A673 (cell line): Measurements from ENCODE around the gene NEK6. TPM values are rescaled to one million over a fixed set of nuclear protein-coding genes. Genes with fewer than 3 reads are reported as not detected.
A peak's percentile ranks its signal among the peaks of the same experiment; 100 is the strongest.

ENCODE experiments used
- BruUV-seq: library from RNA; stranded (reverse); fragments of 400-500 nt; replicated peaks from 2 replicates; lab custom pipeline; 2021; lab: Mats Ljungman, UMichigan
- CTCF ChIA-PET: fragments of 300-600 bp; sonication (Branson Sonifier 250); formaldehyde crosslinking; loops from one replicate; lab custom pipeline; 2022; ENCODE audit warnings: antibody characterized with exemption; lab: Charles Lee
- POLR2A ChIA-PET: fragments of 300-600 bp; sonication (Branson Sonifier 250); formaldehyde crosslinking; loops from one replicate; lab custom pipeline; 2022; ENCODE audit warnings: antibody characterized with exemption; ENCODE audit not compliant: low non-redundant PET; lab: Charles Lee
- DNase-seq: peaks from one replicate; pipeline ENCODE4 v3.0.0-alpha.2; 2015; ENCODE audit warnings: low spot score
- H3K27ac ChIP-seq: fragments of 200-600 bp; sonication (generic); 2 replicates; pipeline ENCODE4 v1.5.1; 2016; ENCODE audit warnings: mixed run types, low read depth, mild to moderate bottlenecking, mixed read lengths, antibody characterized with exemption, low read length; ENCODE audit not compliant: poor library complexity, severe bottlenecking
- H3K27me3 ChIP-seq: fragments of 200-600 bp; sonication (generic); replicated peaks from 2 replicates; pipeline ENCODE4 v1.6.1; 2017; ENCODE audit warnings: mixed run types, low read depth, mild to moderate bottlenecking, mixed read lengths, antibody characterized with exemption, low read length; ENCODE audit not compliant: insufficient read depth, poor library complexity
- H3K36me3 ChIP-seq: fragments of 200-600 bp; sonication (generic); 2 replicates; pipeline ENCODE4 v1.6.1; 2016; ENCODE audit warnings: mixed run types, mild to moderate bottlenecking, mixed read lengths, antibody characterized with exemption, low read length; ENCODE audit not compliant: insufficient read depth, poor library complexity, severe bottlenecking
- H3K4me1 ChIP-seq: fragments of 200-600 bp; sonication (generic); 2 replicates; pipeline ENCODE4 v1.6.1; 2017; ENCODE audit warnings: mixed run types, mild to moderate bottlenecking, mixed read lengths, antibody characterized with exemption, low read length; ENCODE audit not compliant: insufficient read depth, poor library complexity, severe bottlenecking
- H3K4me3 ChIP-seq: fragments of 200-600 bp; sonication (generic); 2 replicates; pipeline ENCODE4 v1.5.1; 2016; ENCODE audit warnings: low read depth, mixed run types, mild to moderate bottlenecking, mixed read lengths, low read length; ENCODE audit not compliant: poor library complexity, severe bottlenecking
- H3K9me3 ChIP-seq: fragments of 200-600 bp; sonication (generic); 2 replicates; pipeline ENCODE4 v1.6.1; 2016; ENCODE audit warnings: mixed run types, low read depth, mild to moderate bottlenecking, mixed read lengths, antibody characterized with exemption, low read length; ENCODE audit not compliant: poor library complexity, severe bottlenecking
- CTCF ChIP-seq: fragments of 300-800, 200-600 bp; sonication (generic); conservative IDR thresholded peaks from 2 replicates; pipeline ENCODE4 v1.5.1; 2017; ENCODE audit warnings: low read depth, mild to moderate bottlenecking, antibody characterized with exemption, low read length, moderate library complexity, mixed read lengths
- EZH2 ChIP-seq: fragments of 200-600 bp; sonication (generic); IDR thresholded peaks from 2 replicates; pipeline ENCODE4 v1.6.1; 2017; ENCODE audit warnings: borderline replicate concordance, low read depth, mild to moderate bottlenecking, mixed read lengths, antibody characterized with exemption, low read length; ENCODE audit not compliant: poor library complexity, severe bottlenecking
- intact Hi-C: fragments of 100-400 bp; cut with micrococcal nuclease; formaldehyde crosslinking; loops from one replicate; pipeline ENCODE4 v1.10.0; 2022; ENCODE audit not compliant: unreplicated experiment
- total RNA-seq: library from RNA; stranded (reverse); gene quantifications from 2 replicates; pipeline ENCODE4 v1.2.3, GENCODE V29; 2021

Gene NEK6
- total RNA-seq, 1 experiment from 2014 or later = 23.3 TPM

GRCh38 chr9:124389146-124389939, 131.6 kb downstream of the NEK6 start:
- ChIA-PET POLR2A (interaction anchor here (0.6 kb wide), 1 partner anchor 8 kb away, joined by 3 read pairs; no protein-coding TSS in a partner anchor), CTCF (interaction anchor here (0.6 to 0.7 kb wide), 2 partner anchors 30 to 263 kb away, joined by 3 to 6 read pairs; no protein-coding TSS in a partner anchor)
- intact Hi-C loops = no loop called here
- BruUV-seq = no TSS peak
- Histone ChIP-seq H3K4me1 (peaks cover 44% of the 10 kb centered on the region), H3K27me3 (no peaks in the 10 kb centered on the region), H3K4me3 (no peak overlapping the region), H3K9me3 (no peaks in the 10 kb centered on the region), H3K36me3 (peaks cover 6% of the 10 kb centered on the region), H3K27ac (no peak overlapping the region)
- DNase-seq = no peak
- TF ChIP-seq EZH2 = no peak
- no peak for TF ChIP-seq CTCF

- peaks cover 45% of the 10 kb centered on the region for H3K4me1 ChIP-seq
- no peaks in the 10 kb centered on the region for H3K27me3 ChIP-seq
- no peaks in the 10 kb centered on the region for H3K36me3 ChIP-seq
- peak overlapping the region; percentile 3 for H3K27ac ChIP-seq
- ChIA-PET CTCF (no interaction called here), POLR2A (interaction anchor here (0.6 kb wide), 1 partner anchor 1430 kb away, joined by 4 read pairs; no protein-coding TSS in a partner anchor)
- intact Hi-C loops = loop anchor here (5.0 kb wide), 1 partner anchor 49 kb away; no protein-coding TSS in a partner anchor
- BruUV-seq = no TSS peak
- no peak for DNase-seq
- H3K4me3 ChIP-seq = no peak overlapping the region
- TF ChIP-seq CTCF (no peak), EZH2 (no peak)
- no peaks in the 10 kb centered on the region for H3K9me3 ChIP-seq
Measured at GRCh38 chr9:124390794-124391658, 133.3 kb downstream of the NEK6 start.

- peaks cover 45% of the 10 kb centered on the region for H3K4me1 ChIP-seq
- ChIA-PET CTCF (interaction anchor here (0.6 to 1.2 kb wide), 4 partner anchors 18 to 145 kb away, joined by 3 to 7 read pairs (median 6); no protein-coding TSS in a partner anchor), POLR2A (no interaction called here)
- intact Hi-C loops = loop anchor here (2.0 to 5.0 kb wide), 2 partner anchors 50 to 266 kb away; no protein-coding TSS in a partner anchor
- H3K36me3 ChIP-seq = peaks cover 5% of the 10 kb centered on the region
- H3K9me3 ChIP-seq = no peaks in the 10 kb centered on the region
- peak overlapping the region; percentile 79 for H3K27ac ChIP-seq
- no TSS peak for BruUV-seq
- H3K27me3 ChIP-seq = no peaks in the 10 kb centered on the region
- DNase-seq = peak; percentile 63
- TF ChIP-seq CTCF (no peak), EZH2 (no peak)
- no peak overlapping the region for H3K4me3 ChIP-seq
Measured at GRCh38 chr9:124392254-124392870, 134.6 kb downstream of the NEK6 start.
